Measurements from ENCODE around the gene LRRC32.

LRRC32 gene

DNA sequence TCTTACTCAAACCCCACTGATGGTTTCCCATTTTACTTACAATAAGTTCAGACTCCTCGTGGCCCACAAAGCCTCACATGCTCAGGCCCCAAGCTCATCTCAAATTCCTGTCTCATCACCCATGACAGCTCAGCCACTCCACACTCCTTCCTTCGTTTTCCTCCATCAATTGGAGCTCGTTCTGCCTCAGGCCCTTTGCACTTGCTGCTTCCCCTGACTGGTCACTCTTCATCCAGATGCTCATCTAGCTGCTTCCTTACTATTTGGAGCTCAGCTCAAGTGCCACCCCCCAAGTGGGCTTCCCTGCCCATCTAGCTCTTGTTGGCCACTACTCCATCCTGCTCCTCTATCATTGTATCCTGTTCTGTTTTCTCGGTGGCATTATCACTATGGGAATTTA is 46.8 kb upstream of the LRRC32 start:
- DNase-seq (ENCODE audit: low spot score): no peak
- H3K4me3 ChIP-seq (ENCODE audit: severe bottlenecking): no peak overlapping the region
- H3K36me3 ChIP-seq (ENCODE audit: low read depth): no peaks in the 10 kb centered on the region
- H3K27ac ChIP-seq (ENCODE audit: poor library complexity, severe bottlenecking): no peak overlapping the region
- no peak for TF ChIP-seq CTCF (IDR thresholded peaks at IDR 0.05; ENCODE audit: poor library complexity, severe bottlenecking)
- no peaks in the 10 kb centered on the region for H3K4me1 ChIP-seq (ENCODE audit: insufficient read depth, poor library complexity, severe bottlenecking)
- no peaks in the 10 kb centered on the region for H3K27me3 ChIP-seq (ENCODE audit: insufficient read depth, poor library complexity, severe bottlenecking)
- H3K9me3 ChIP-seq (ENCODE audit: severe bottlenecking): no peaks in the 10 kb centered on the region
- ATAC-seq (ENCODE audit: low read depth): no peak

- ATAC-seq (ENCODE audit: low read depth) (no peak), DNase-seq (ENCODE audit: low spot score) (no peak)
- Histone ChIP-seq H3K27ac (ENCODE audit: poor library complexity, severe bottlenecking) (no peak overlapping the region), H3K4me3 (ENCODE audit: severe bottlenecking) (no peak overlapping the region), H3K36me3 (ENCODE audit: low read depth) (no peaks in the 10 kb centered on the region), H3K4me1 (ENCODE audit: insufficient read depth, poor library complexity, severe bottlenecking) (no peaks in the 10 kb centered on the region), H3K9me3 (ENCODE audit: severe bottlenecking) (no peaks in the 10 kb centered on the region), H3K27me3 (ENCODE audit: insufficient read depth, poor library complexity, severe bottlenecking) (no peaks in the 10 kb centered on the region)
- TF ChIP-seq CTCF (IDR thresholded peaks at IDR 0.05; ENCODE audit: poor library complexity, severe bottlenecking): no peak
Observed at GRCh38 chr11:76716268-76716667, 45.7 kb upstream of the LRRC32 start.

- TF ChIP-seq CTCF (IDR thresholded peaks at IDR 0.05; ENCODE audit: poor library complexity, severe bottlenecking): no peak
- no peak for ATAC-seq (ENCODE audit: low read depth)
Observed at GRCh38 chr11:76714493-76714892, 43.9 kb upstream of the LRRC32 start.

GRCh38 chr11:76713499-76713898 is 43.0 kb upstream of the LRRC32 start:
- H3K27me3 ChIP-seq (ENCODE audit: insufficient read depth, poor library complexity, severe bottlenecking): no peaks in the 10 kb centered on the region
- H3K27ac ChIP-seq (ENCODE audit: poor library complexity, severe bottlenecking): no peak overlapping the region
- ATAC-seq (ENCODE audit: low read depth): no peak
- no peak for TF ChIP-seq CTCF (IDR thresholded peaks at IDR 0.05; ENCODE audit: poor library complexity, severe bottlenecking)
- no peaks in the 10 kb centered on the region for H3K4me1 ChIP-seq (ENCODE audit: insufficient read depth, poor library complexity, severe bottlenecking)
- H3K4me3 ChIP-seq (ENCODE audit: severe bottlenecking): no peak overlapping the region
- DNase-seq (ENCODE audit: low spot score): no peak
- H3K36me3 ChIP-seq (ENCODE audit: low read depth): no peaks in the 10 kb centered on the region
- H3K9me3 ChIP-seq (ENCODE audit: severe bottlenecking): no peaks in the 10 kb centered on the region

More at GRCh38 chr11:76714493-76714892, 43.9 kb upstream of the LRRC32 start:
- H3K4me1 ChIP-seq (ENCODE audit: insufficient read depth, poor library complexity, severe bottlenecking): no peaks in the 10 kb centered on the region
- H3K4me3 ChIP-seq (ENCODE audit: severe bottlenecking): no peak overlapping the region
- no peaks in the 10 kb centered on the region for H3K9me3 ChIP-seq (ENCODE audit: severe bottlenecking)
- H3K27ac ChIP-seq (ENCODE audit: poor library complexity, severe bottlenecking): no peak overlapping the region
- H3K27me3 ChIP-seq (ENCODE audit: insufficient read depth, poor library complexity, severe bottlenecking): no peaks in the 10 kb centered on the region
- H3K36me3 ChIP-seq (ENCODE audit: low read depth): no peaks in the 10 kb centered on the region
- DNase-seq (ENCODE audit: low spot score): no peak

DNA sequence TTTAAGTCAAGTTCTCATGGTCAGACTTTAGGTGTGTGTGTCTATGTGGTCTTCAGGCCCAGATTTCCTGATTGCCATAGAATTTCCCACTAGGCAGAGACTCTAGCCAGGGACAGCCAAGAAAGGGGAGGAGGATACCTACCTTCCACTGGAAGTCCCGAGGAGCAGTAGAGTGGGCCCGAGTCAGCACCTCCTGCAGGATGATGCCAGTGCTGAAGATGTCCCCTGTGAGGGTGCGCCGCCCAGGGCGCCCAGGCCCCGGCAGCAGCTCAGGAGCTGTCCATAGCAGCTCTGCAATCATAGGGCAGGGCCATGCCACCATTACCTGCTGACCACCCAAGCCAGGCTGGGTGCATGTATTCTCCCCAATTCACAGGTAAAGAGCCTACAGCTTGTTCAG is 41.6 kb upstream of the LRRC32 start:
- no peaks in the 10 kb centered on the region for H3K4me1 ChIP-seq (ENCODE audit: insufficient read depth, poor library complexity, severe bottlenecking)
- ATAC-seq (ENCODE audit: low read depth): no peak
- H3K4me3 ChIP-seq (ENCODE audit: severe bottlenecking): no peak overlapping the region
- H3K27me3 ChIP-seq (ENCODE audit: insufficient read depth, poor library complexity, severe bottlenecking): no peaks in the 10 kb centered on the region
- DNase-seq (ENCODE audit: low spot score): no peak
- H3K36me3 ChIP-seq (ENCODE audit: low read depth): no peaks in the 10 kb centered on the region
- H3K27ac ChIP-seq (ENCODE audit: poor library complexity, severe bottlenecking): no peak overlapping the region
- TF ChIP-seq CTCF (IDR thresholded peaks at IDR 0.05; ENCODE audit: poor library complexity, severe bottlenecking): no peak
- H3K9me3 ChIP-seq (ENCODE audit: severe bottlenecking): no peaks in the 10 kb centered on the region

Measured in RWPE2 (cell line).